ENCODE data around the gene MBP. TPM values are rescaled to one million over a fixed set of nuclear protein-coding genes. Genes with fewer than 3 reads are reported as not detected.
A peak's percentile ranks its signal among the peaks of the same experiment; 100 is the strongest.
"Not testable (repeated sequence)": the region's sequence is repeated elsewhere in the genome, so short reads cannot be mapped to it uniquely, and the experiment has no call there.

Gene MBP
- total RNA-seq, 2 experiments from 2014 or later: 75.4 to 79.2 TPM

DNA sequence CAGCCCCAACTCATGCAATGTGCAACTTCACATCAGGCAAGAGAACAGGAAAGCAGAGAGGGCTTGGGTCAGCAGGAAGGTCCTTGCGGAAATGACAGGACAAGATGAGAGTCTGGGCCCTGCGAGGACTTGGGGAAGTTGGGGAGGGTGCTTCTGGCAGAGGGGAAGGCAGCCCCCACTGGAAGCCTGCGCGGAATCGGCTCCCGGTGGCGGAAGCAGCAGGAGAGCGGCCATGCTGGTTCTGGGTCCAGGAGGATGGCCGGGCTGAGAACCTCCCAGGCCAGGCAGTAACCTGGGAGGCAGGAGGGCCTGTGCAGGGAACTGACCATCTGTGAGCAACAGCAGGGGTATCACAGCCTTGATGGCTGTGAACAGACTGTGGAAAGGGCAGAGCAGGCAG, 112.9 kb downstream of the MBP start:
- H3K9me3 ChIP-seq (ENCODE audit: control insufficient read depth in 1 of 2, insufficient read depth in 1 of 2, low read length in 2 of 2): no peaks in the 10 kb centered on the region
- H3K27ac ChIP-seq (ENCODE audit: low read depth in 1 of 2, low read length in 2 of 2): no peak overlapping the region
- POLR2A ChIA-PET: no interaction called here
- Mint-ChIP-seq H3K9me3 (no peaks in the 10 kb centered on the region), H3K27ac (peak overlapping the region; percentile 26), H3K4me3 (no peak overlapping the region), H3K4me1 (ENCODE audit: low read depth) (peaks cover 23% of the 10 kb centered on the region), H3K27me3 (no peaks in the 10 kb centered on the region), H3K36me3 (ENCODE audit: low read depth) (peaks cover 77% of the 10 kb centered on the region)
- no peaks in the 10 kb centered on the region for H3K27me3 ChIP-seq (ENCODE audit: control insufficient read depth in 1 of 2, insufficient read depth in 2 of 2, low read length in 2 of 2)
- no peak overlapping the region for H3K4me3 ChIP-seq (ENCODE audit: low read length)
- DNase-seq (no peak), ATAC-seq (ENCODE audit: poor library complexity) (no peak)
- intact Hi-C loops (cut with DNase I, micrococcal nuclease): no loop called here
- peaks cover 58% of the 10 kb centered on the region for H3K36me3 ChIP-seq (ENCODE audit: insufficient read depth, low read length)
- peaks cover 8% of the 10 kb centered on the region for H3K4me1 ChIP-seq (ENCODE audit: insufficient read depth, low read length)
- CTCF ChIA-PET: no interaction called here
- no peak for TF ChIP-seq CTCF (IDR thresholded peaks at IDR 0.05)

- H3K4me3 ChIP-seq (ENCODE audit: low read length); H3K4me3 Mint-ChIP-seq: not testable (repeated sequence)
- peaks cover 78% of the 10 kb centered on the region for H3K36me3 Mint-ChIP-seq (ENCODE audit: low read depth)
Measured at GRCh38 chr18:77018650-77019049, 113.9 kb downstream of the MBP start.

DNA sequence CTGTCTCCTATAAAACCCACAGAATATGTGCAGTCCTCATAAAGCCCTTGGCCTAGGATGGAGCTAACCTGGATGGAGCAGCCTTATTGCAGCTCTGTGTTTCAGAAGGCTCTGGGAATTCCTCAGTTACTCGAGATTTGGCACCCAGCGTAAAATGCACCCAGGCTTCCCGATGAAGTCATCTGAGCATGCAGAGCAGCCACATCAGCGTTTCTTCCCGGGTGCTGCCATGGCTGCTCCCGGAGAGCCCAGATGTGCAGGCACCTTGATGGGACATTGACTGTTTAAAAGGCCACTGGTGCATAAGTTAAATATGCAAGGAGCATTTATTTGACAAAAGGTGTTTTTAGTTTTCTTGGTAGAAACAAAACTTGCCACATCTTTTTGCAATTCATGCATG, 115.2 kb downstream of the MBP start:
- H3K4me1 Mint-ChIP-seq (ENCODE audit: low read depth): peaks cover 17% of the 10 kb centered on the region
- peaks cover 80% of the 10 kb centered on the region for H3K36me3 Mint-ChIP-seq (ENCODE audit: low read depth)
- peaks cover 18% of the 10 kb centered on the region for H3K4me1 ChIP-seq (ENCODE audit: insufficient read depth, low read length)
- TF ChIP-seq CTCF (IDR thresholded peaks at IDR 0.05): no peak
- no peak overlapping the region for H3K27ac ChIP-seq (ENCODE audit: low read depth in 1 of 2, low read length in 2 of 2)
- H3K9me3 Mint-ChIP-seq: no peaks in the 10 kb centered on the region
- no peak overlapping the region for H3K27ac Mint-ChIP-seq
- H3K36me3 ChIP-seq (ENCODE audit: insufficient read depth, low read length): peaks cover 71% of the 10 kb centered on the region
- intact Hi-C loops (cut with DNase I, micrococcal nuclease): no loop called here
- DNase-seq (no peak), ATAC-seq (ENCODE audit: poor library complexity) (no peak)
- H3K4me3 Mint-ChIP-seq: no peak overlapping the region
- no peaks in the 10 kb centered on the region for H3K27me3 ChIP-seq (ENCODE audit: control insufficient read depth in 1 of 2, insufficient read depth in 2 of 2, low read length in 2 of 2)
- no peak overlapping the region for H3K4me3 ChIP-seq (ENCODE audit: low read length)
- ChIA-PET CTCF (no interaction called here), POLR2A (no interaction called here)
- H3K27me3 Mint-ChIP-seq: no peaks in the 10 kb centered on the region
- H3K9me3 ChIP-seq (ENCODE audit: control insufficient read depth in 1 of 2, insufficient read depth in 1 of 2, low read length in 2 of 2): no peaks in the 10 kb centered on the region

More at GRCh38 chr18:77018650-77019049, 113.9 kb downstream of the MBP start:
- POLR2A ChIA-PET; H3K9me3 ChIP-seq (ENCODE audit: control insufficient read depth in 1 of 2, insufficient read depth in 1 of 2, low read length in 2 of 2); H3K9me3 Mint-ChIP-seq; H3K27me3 ChIP-seq (ENCODE audit: control insufficient read depth in 1 of 2, insufficient read depth in 2 of 2, low read length in 2 of 2); H3K27ac ChIP-seq (ENCODE audit: low read depth in 1 of 2, low read length in 2 of 2); intact Hi-C loops (cut with DNase I, micrococcal nuclease); ATAC-seq (ENCODE audit: poor library complexity); H3K27me3 Mint-ChIP-seq; DNase-seq; CTCF ChIA-PET: not testable (repeated sequence)
- Mint-ChIP-seq H3K27ac (peak overlapping the region; percentile 26), H3K4me1 (ENCODE audit: low read depth) (peaks cover 23% of the 10 kb centered on the region)
- peaks cover 63% of the 10 kb centered on the region for H3K36me3 ChIP-seq (ENCODE audit: insufficient read depth, low read length)
- peaks cover 14% of the 10 kb centered on the region for H3K4me1 ChIP-seq (ENCODE audit: insufficient read depth, low read length)

GRCh38 chr18:77016936-77017335, 115.6 kb downstream of the MBP start:
- peaks cover 21% of the 10 kb centered on the region for H3K4me1 Mint-ChIP-seq (ENCODE audit: low read depth)
- Histone ChIP-seq H3K4me3 (ENCODE audit: low read length) (no peak overlapping the region), H3K9me3 (ENCODE audit: control insufficient read depth in 1 of 2, insufficient read depth in 1 of 2, low read length in 2 of 2) (no peaks in the 10 kb centered on the region), H3K4me1 (ENCODE audit: insufficient read depth, low read length) (peaks cover 16% of the 10 kb centered on the region), H3K27me3 (ENCODE audit: control insufficient read depth in 1 of 2, insufficient read depth in 2 of 2, low read length in 2 of 2) (no peaks in the 10 kb centered on the region), H3K36me3 (ENCODE audit: insufficient read depth, low read length) (peaks cover 75% of the 10 kb centered on the region), H3K27ac (ENCODE audit: low read depth in 1 of 2, low read length in 2 of 2) (no peak overlapping the region)
- no peaks in the 10 kb centered on the region for H3K9me3 Mint-ChIP-seq
- intact Hi-C loops (cut with DNase I, micrococcal nuclease): no loop called here
- H3K27ac Mint-ChIP-seq: no peak overlapping the region
- no peak overlapping the region for H3K4me3 Mint-ChIP-seq
- no peak for ATAC-seq (ENCODE audit: poor library complexity)
- CTCF ChIA-PET: no interaction called here
- no peak for TF ChIP-seq CTCF (IDR thresholded peaks at IDR 0.05)
- DNase-seq: no peak
- POLR2A ChIA-PET: no interaction called here
- H3K27me3 Mint-ChIP-seq: no peaks in the 10 kb centered on the region
- H3K36me3 Mint-ChIP-seq (ENCODE audit: low read depth): peaks cover 84% of the 10 kb centered on the region
